Fibroblast of mammary gland (primary cell): Measurements from ENCODE around the gene SULT1A2.
"Not testable (repeated sequence)": the region's sequence is repeated elsewhere in the genome, so short reads cannot be mapped to it uniquely, and the experiment has no call there.

Experiments
- DNase-seq: peaks from one replicate; pipeline ENCODE4 v3.0.0-alpha.2; 2010; ENCODE audit warnings: low read depth
- H3K4me3 ChIP-seq: 2 replicates; pipeline ENCODE4 v1.5.1; 2011; ENCODE audit warnings: low read depth, mild to moderate bottlenecking, low read length, moderate library complexity; ENCODE audit not compliant: control insufficient read depth
- CTCF ChIP-seq: conservative IDR thresholded peaks from 2 replicates; pipeline ENCODE4 v1.5.1; 2011; ENCODE audit warnings: low read depth, low read length, inconsistent platforms; ENCODE audit not compliant: control insufficient read depth, insufficient read depth

The SULT1A2 gene

DNA sequence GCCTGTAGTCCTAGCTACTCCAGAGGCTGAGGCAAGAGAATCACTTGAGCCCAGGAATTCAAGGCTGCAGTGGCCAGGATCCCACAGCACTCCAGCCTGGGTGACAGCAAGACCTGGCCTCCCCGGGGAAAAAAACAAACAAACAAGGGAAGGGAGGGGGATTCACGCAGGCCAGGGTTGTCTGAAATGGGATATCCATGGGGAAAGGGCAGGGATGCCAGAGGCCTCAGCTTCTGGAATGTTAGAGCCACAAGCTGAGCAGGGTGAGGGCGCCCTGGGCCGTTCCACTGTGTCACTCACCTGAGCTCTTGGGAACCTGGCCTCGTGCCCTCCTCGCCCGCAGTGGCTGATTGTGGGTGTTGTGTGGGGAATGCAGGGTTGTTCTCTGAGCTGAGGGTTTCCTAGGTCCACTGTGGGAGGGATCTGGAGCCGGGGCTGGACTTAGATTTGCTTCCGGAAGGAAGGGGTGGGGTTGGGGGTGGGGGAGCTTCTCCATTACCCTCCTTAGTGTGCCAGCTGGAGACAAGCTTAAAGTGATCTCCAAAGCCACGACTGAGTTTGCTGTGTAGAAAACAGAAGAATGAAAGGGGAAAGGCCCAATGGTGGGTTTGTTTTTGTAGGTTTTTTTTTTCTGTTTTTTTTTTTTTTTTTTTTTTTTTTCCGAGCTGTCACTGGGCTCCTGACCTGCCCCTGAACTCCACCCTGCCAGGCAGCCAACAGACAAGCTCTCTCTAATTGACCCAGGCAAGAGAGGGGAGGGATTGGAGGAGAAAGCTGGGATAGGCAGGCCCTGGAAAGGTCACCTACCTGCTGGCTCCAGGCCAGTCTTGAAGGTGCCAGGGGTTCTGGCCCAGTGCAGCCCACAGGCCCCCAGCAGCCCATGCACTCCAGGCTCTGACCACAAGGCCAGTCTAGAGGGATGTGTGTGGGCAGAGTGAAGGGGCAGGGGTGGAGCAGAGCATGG is 13.1 kb upstream of the SULT1A2 start, which contains the start of gene SULT1A1:
TSS of gene SULT1A1 (minus strand) at position 414 of the 964 bp plus-strand sequence. CDS start 1,189 bp downstream, outside the sequence.
- DNase-seq: no peak
- no peak within 1 kb of the TSS for H3K4me3 ChIP-seq
- TF ChIP-seq CTCF: no peak

DNA sequence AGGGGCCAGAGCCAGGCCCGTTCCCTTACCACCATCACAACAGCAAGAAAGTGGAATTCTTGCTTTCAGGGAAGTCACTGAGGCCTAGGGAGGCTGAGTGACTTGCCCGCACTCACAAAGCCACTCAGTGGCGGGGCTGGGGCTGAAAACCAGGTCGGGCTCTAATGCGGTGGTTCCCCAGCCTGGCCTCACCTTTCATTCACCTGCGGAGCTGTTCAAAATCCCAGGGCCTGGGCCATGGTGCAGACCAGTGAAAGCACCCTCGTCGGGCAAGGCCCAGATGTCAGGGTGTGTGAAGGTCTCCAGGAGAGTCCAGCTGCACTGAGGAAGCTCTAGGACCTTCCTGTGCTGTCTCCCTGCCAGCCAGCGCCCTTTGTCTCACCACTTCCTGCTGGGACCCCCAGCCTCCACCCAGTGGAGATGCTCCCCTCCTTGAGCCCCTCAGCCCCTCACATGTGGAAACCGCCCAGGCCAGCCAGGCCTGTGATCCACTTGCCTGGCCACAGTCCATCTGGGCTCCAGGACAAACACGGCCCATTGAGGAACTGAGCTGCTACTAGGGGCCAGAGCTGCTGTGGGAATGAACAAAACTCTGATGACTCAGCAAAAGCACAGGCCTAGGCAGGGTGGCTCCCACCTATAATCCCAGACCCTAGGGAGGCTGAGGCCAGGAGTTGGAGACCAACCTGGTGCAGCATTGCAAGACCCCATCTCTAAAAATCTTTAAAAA is 12.2 kb upstream of the SULT1A2 start:
- DNase-seq: not testable (repeated sequence)

DNA sequence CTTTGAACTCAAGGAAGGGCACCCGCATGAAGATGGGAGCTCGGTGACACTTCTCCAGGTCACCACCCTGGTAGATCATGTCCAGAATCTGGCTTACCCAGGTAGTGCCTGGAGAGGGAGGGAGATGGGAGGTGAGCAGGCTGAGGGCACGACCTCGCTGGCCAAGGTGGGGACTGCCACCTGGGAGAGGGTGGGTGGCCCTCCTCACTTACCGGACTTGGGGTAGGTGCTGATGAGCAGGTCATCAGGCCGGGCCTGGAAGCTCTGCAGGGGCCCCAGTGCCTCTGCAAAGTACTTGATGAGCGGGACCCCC is 11.6 kb upstream of the SULT1A2 start:
- H3K4me3 ChIP-seq, DNase-seq: not testable (repeated sequence)

More for the DNA sequence above, 12.2 kb upstream of the SULT1A2 start:
- not testable (repeated sequence) for H3K4me3 ChIP-seq

DNA sequence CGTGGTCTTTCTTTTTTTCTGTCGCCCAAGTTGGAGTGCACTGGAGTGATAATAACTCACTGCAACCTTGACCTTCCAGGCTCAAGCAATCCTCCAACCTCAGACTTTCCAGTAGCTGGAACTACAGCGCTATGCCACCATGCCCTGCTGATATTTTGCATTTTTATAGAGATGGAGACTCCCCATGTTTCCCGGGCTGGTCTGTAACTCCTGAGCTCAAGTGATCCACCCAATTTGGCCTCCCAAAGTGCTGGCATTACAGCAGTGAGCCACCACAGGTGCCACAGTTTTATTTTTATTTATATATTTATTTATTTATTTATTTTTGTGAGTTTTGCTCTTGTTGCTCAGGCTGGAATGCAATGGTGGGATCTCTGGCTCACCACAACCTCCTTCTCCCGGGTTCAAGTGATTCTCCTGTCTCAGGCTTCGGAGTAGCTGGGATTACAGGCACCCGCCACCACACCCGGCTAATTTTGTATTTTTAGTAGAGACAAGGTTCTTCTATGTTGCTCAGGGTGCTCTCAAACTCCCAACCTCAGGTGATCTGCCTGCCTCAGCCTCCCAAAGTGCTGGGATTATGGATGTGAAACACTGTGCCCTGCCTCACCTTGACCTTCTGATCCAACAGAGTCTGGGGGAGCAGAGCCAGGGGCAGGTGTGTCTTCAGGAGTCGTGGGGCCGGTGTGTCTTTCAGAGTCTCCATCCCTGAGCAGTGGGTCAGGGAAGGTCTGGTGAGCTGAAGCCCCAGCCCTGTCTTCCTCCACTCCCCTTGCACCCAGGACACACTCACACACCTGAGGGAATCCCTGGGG is 11.0 kb upstream of the SULT1A2 start:
- not testable (repeated sequence) for H3K4me3 ChIP-seq, DNase-seq

DNA sequence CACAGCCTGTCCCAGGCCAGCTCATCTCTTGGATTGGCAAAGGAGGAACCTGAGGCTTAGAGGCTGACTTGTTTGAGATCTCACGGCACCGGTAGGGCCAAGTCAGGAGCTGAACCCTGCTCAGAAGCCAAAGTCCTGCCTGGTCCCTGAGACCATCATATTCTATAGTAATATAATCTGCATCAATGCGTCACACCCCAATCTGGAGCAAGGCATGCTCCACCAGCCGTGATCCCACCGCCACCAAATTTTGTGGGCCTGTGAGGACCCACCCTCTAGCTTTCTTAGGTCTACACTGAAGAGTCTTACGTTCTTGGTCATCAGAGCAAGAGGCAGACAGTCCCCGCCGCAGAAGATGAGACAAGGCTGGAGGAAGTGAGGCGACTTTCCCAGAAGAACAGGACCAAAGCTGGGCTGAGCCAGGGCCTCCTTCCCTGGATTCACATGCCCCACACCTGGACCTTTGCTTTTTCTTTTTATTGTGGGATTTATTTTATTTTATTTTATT is 10.3 kb upstream of the SULT1A2 start:
- no peak overlapping the region for H3K4me3 ChIP-seq
- no peak for TF ChIP-seq CTCF
- no peak for DNase-seq

GRCh38 chr16:28606291-28607115 is 9.7 kb upstream of the SULT1A2 start:
- no peak overlapping the region for H3K4me3 ChIP-seq
- DNase-seq: no peak
- TF ChIP-seq CTCF: no peak

- no peak overlapping the region for H3K4me3 ChIP-seq
- no peak for DNase-seq
- TF ChIP-seq CTCF: no peak
These were observed 7.3 kb upstream of the SULT1A2 start for GRCh38 chr16:28604186-28604565.
